GM10266 (cell line): ENCODE data around the gene ATP6V0C.
"Not testable (repeated sequence)": the region's sequence is repeated elsewhere in the genome, so short reads cannot be mapped to it uniquely, and the experiment has no call there.

Source experiments
- DNase-seq: peaks from one replicate; pipeline ENCODE4 v3.0.0; 2012; ENCODE audit errors: extremely low spot score
- CTCF ChIP-seq: IDR thresholded peaks from 2 replicates; pipeline ENCODE4 v1.5.1; 2012; ENCODE audit warnings: mild to moderate bottlenecking, low read depth; ENCODE audit not compliant: control insufficient read depth, insufficient read depth; ENCODE audit errors: missing control alignments

Gene ATP6V0C

GRCh38 chr16:2529061-2529931, 15.5 kb downstream of the ATP6V0C start:
- no peak for DNase-seq
- no peak for TF ChIP-seq CTCF

- no peak for DNase-seq
Measured at GRCh38 chr16:2529961-2530628, 16.3 kb downstream of the ATP6V0C start.

GRCh38 chr16:2530629-2531318, 17.0 kb downstream of the ATP6V0C start:
- no peak for TF ChIP-seq CTCF
- DNase-seq: no peak

More at GRCh38 chr16:2529961-2530628, 16.3 kb downstream of the ATP6V0C start:
- no peak for TF ChIP-seq CTCF

- no peak for DNase-seq
- no peak for TF ChIP-seq CTCF
Measured at GRCh38 chr16:2531371-2531695, 17.6 kb downstream of the ATP6V0C start, which contains the start of gene CEMP1. Gene CEMP1 (minus strand): TSS chr16:2531408. CDS start chr16:2531073, 335 bp downstream.

- DNase-seq: peak; percentile 98
- TF ChIP-seq CTCF: no peak
Measured at GRCh38 chr16:2531696-2532493, 18.1 kb downstream of the ATP6V0C start.

GRCh38 chr16:2532494-2533141, 18.9 kb downstream of the ATP6V0C start:
- TF ChIP-seq CTCF: no peak
- DNase-seq: peak; percentile 70

GRCh38 chr16:2533142-2533755, 19.5 kb downstream of the ATP6V0C start:
- not testable (repeated sequence) for DNase-seq
